ENCODE measurements around the gene ZNF14.
"Not testable (repeated sequence)": the region's sequence is repeated elsewhere in the genome, so short reads cannot be mapped to it uniquely, and the experiment has no call there.

The ZNF14 gene

DNA sequence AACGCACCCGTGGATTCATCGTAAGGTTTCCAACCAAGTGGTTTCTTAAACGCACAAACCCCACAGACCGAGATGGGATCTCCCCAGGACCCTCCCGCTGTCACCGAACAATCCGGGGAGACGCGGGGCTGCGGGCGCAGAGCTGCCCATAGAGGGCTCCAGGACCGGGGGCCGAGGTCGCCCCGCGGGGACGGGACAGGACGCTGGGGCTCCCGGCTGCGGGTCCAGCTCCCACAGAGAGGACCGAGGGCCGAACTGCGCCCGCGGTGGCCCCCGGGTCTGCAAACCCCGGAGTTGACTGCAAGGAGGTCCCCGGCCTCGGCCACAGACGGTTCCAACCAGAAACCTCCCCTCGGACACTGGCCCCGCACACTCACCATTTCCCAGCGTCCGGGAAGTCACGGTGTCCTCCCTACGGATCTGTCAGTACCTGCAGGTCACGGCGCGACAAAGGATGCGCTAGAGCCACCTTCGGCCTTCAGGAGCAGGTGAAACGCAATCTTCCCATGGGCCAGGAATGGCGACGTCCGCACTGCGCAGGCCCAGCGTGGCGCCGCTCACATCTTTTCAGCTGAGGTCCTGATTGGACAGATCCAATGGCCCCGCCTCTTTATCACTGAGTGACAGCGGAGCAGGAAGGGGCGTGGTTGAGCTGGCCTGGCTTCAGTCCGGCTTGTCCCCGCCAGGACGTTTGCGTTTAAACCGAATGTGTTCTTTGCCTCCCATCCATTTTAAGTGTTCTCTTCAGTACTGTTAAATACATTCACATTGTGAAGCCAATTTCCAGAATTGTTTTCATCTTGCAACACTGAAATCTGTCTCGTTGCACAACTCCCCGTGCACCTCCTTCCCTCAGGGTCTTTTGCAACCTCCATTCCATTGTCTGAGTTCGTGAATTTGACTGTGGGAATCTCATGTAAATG, at the start of gene ZNF14:
Gene ZNF14 (minus strand): TSS at position 534 of the 923 bp plus-strand sequence. CDS start 154 bp downstream, at position 380.
- DNase-seq (ENCODE audit: low read depth) = peak; percentile 71

DNA sequence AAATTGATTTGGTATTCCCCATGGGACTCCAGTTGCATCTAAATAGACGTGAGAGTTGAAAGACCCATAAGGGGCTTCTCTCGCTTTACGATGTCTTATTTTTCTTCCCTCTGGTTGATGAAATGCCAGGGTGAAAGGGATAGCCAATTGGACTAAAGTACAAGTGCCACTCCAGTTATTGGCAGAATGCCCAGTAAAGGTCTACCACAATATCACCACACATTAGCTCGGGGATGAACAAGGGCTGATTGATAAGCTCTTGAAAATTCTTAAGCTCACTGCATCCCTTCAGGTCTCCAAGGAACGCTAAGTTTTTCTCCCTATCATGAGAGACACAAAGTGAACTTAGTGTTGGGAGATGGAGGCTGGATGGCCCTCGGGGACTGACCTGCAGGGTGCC, 48.9 kb upstream of the ZNF14 start:
- not testable (repeated sequence) for DNase-seq (ENCODE audit: low read depth)

DNA sequence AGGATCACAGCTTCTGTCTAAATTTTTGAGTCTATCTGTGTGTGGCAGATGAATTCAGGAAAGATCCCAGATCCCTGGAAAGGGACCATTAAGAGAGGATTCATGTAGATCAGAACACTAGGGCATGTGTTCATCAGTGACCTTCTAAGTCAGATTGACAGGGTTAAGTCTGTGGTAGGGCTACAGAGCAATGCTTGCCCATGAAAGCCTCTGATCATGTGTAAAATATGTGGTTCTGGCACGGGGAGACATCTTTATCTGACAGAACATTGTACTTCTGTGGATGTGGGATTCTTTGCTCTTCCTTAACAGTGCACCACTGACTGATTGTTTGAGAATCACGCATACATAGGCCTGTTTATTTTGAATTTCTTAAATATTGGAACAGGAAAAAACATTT, 45.8 kb upstream of the ZNF14 start:
- no peak for DNase-seq (ENCODE audit: low read depth)

- no peak for DNase-seq (ENCODE audit: low read depth)
Observed at GRCh38 chr19:19777692-19778091, 44.8 kb upstream of the ZNF14 start.

- peak; percentile 76 for DNase-seq (ENCODE audit: low read depth)
Observed at GRCh38 chr19:19776206-19777008, 43.5 kb upstream of the ZNF14 start.

DNA sequence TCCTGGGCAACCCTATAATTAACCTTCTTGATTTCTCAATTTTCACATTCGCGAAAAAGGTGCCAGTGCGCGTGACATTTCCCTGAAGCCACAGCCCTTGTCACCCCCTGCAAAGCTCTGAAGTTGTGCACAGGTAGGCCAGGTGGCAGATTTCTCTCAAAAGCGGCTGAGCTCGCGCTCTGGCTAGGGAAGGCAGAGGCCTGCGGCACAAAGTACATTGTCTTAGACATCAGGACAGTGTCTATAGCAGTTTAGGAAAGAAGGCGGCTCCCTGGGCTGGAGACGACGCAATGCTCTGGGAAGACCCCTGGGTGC, 42.9 kb upstream of the ZNF14 start:
- no peak for DNase-seq (ENCODE audit: low read depth)

DNA sequence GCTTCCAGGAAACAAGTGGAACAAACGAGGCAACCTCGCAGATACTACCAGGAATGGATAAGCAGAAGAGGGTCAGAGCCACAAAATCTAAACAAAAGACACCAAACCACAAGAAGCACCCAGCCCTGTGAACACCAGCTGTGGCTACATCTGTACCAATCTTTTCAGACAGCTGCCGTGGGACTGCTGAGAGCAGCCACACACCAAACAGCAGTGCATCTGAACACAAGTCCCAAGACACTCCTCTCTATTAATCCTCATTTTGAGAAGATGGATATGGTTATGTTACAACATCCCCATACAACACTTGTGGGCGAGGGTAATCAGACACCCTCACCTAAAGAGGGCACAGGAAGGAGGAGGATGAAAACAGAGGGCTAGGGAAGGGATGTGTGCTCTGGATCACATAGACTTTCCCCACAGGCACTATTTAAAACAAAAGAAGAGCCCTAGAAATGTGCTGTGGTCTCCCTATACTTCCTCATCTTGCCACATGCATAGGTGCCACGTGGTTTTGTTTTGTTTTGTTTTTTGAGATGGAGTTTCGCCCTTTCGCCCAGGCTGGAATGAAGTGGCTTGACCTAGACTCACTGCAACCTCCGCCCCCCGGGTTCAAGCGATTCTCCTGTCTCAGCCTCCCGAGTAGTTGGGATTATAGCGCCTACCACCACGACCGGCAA, 41.6 kb upstream of the ZNF14 start:
- no peak for DNase-seq (ENCODE audit: low read depth)

DNA sequence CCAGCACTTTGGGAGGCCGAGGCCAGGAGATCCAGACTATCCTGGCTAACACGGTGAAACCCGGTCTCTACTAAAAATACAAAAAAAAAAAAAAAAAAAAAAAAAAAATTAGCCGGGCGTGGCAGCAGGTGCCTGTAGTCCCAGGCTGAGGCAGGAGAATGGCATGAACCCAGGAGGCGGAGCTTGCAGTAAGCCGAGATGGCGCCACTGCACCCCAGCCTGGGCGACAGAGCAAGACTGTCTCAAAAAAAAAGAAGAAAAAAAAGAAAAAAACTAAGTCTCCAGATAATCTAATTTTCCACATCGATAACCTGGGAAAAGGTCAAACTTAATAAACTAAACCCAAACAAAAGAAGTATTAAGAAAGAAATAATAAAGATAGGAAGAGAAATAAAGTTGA, 39.1 kb upstream of the ZNF14 start:
- not testable (repeated sequence) for DNase-seq (ENCODE audit: low read depth)

DNA sequence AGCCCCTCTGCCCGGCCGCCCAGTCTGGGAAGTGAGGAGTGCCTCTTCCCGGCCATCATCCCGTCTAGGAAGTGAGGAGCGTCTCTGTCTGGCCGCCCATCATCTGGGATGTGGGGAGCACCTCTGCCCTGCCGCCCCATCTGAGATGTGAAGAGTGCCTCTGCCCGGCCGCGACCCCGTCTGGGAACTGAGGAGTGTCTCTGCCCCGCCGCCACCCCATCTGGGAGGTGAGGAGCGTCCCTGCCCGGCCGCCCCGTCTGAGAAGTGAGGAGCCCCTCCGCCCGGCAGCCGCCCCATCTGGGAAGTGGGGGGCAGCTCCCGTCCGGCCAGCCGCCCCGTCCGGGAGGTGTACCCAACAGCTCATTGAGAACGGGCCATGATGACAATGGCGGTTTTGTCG, 37.1 kb upstream of the ZNF14 start:
- DNase-seq (ENCODE audit: low read depth) = not testable (repeated sequence)

DNA sequence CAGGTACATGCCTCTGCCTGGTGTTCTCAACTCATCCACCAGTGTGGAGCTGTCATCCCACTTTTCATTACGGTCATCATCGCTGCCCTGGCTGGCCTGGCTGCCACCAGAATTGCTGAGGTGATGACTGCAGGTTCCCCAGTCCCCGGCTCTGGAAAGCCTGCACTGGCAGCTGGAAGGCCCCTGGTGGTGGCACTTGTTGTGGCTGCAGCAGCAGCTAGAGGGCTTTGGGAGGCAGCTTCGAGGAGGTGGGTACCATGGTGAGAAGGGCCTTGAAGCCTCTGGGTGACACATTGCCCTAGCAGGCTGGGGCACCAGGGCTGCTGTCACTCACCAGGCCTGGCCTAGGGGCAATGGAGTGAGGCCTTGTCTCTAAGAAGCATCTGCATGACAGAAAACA, 25.3 kb upstream of the ZNF14 start:
- no peak for DNase-seq (ENCODE audit: low read depth)

GRCh38 chr19:19752760-19753403, 20.0 kb upstream of the ZNF14 start:
- no peak for DNase-seq (ENCODE audit: low read depth)

DNA sequence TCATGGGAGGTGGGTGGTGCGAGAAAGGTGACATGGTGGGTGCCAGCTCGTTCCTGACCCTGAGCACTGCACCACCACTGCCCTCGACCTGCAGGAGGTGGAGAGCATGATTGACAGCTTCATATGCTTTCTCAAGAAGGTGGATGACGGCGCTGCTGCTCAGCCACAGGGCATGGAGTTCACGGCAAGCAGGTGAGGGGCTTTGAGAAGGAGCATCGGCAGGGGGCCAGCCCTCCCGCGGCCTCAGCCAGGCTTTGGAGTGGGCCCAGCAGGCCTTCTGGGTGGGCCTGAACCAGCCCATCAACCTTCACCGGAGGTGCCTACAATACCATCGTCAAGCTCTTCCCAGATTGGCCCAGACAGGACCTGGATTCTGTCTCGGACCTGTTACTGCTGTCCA, 18.9 kb upstream of the ZNF14 start:
- DNase-seq (ENCODE audit: low read depth) = no peak

DNA sequence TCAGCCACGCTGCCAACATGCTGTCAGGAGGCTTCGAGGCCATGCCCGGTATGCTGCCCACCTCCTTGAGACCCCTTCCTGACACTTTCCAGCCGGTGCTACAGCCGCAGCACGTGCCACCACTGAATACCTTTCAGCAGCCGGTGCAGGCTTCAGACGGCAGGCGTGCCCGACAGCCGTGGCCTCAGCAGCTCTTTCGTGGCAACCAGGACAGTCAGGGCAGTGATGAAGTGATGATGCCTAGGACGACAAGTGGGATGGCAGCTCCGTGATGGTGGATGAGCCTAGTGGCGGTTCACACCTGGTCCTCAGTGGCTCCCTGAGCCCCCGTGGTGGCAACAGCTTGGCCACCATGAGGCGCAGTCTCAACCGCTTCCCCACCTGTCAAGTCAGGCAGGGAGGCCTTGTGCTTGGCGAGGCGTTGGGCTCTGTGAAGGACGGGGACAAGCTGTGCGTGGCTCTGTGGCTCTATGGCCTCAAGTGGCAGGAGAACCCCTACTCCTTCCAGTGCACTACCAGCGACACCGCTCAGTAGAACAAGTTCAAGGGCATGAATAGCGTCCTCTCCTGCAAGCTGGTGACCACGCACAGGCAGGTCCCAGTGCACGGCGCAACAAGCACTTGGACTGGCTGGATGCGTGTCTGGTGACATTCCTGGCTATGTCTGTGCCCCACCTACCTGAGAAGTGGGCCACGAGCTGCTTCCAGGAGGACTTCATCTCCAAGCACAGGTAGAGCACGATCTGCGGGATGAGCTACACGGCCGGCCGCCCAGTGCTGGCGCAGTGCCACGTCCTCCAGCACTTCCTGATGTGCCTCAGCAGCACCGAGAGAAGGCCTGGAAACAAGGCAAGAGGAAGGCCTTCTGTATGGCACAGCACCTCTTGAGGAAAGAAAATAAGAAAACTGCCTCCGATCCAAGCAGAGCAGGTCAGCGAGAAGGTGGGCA, 18.2 kb upstream of the ZNF14 start:
- DNase-seq (ENCODE audit: low read depth) = no peak

DNA sequence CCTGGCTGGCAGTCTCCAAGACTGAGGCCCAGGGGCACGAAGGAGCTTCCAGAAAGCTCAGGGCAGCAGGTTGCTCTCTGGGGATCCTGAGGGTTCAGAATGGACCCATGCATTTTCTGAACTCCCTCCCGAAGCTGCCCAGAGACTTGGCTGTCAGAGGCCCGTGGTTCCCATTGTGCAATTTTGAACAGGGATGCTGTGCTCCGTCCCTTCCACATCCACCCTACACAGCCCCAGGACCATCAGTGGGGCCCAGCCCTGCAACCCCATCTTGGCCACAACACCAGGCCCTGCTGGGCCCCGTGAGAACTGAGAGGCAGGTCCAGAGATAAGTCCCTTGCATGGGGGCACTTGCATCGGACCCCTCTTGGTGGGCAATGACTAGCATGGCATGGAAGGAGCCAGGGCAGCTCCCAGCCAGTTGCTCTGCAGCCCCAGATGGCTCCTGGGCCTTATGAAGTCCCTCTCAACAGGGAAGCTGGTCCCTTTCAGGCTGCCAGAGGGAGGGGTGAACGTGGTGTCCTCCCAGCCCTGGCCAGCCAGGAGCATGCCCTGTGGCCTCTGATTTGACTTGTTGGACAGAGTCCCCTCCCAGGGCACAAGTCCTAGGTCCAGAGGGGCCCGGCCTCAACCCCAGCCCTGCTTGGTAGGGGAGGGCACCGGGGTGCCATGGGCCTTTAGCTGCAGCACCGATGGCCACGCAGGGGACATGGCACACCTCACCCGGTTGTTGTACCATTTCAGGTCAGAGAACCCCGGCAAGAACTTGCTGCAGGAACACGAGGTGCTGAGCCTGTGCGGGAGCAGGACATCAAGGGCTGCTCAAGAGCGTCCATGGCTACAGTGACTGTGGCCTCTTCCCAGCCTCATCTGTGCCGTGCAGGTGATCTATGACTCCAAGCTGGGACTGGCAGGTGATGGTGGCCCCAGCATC, 17.3 kb upstream of the ZNF14 start:
- DNase-seq (ENCODE audit: low read depth) = no peak

DNA sequence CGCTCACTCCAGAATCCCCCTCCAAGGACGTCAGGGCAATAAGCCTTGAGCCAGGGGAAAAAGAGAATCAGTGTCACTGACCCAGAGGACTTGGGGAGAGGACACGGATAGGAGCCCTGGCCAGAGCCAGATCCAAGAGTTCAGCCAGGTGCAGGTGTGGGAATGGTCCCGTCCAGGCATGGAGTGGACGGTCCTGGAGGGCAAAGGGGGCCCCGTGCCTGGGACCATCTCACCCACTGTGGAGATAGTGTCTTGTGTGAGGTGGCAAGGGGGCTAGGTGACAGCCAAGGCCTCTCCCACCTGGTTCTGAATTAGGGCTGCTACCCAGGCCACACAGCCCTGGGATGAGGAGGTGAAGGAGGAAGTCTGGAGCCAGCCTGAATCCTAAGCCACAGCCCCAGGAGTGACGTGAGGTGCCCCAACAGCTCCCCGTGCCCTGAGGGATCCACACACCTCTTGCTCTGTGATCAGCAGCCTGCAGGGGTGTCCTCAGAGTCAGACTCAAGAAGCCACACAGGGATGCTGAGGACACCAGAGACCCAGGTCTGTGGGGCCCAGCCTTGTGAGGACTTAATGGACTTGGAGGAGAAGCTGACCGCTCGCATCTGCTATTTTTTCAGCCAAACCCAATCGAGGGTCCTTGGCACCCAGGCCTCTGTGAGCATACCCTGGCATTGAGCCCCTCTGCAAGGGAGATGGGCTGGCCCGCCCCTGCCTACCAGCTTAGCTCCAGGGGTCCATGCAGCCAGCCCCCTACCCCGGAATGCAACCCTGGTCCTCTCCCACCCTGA, 16.4 kb upstream of the ZNF14 start:
- no peak for DNase-seq (ENCODE audit: low read depth)

DNA sequence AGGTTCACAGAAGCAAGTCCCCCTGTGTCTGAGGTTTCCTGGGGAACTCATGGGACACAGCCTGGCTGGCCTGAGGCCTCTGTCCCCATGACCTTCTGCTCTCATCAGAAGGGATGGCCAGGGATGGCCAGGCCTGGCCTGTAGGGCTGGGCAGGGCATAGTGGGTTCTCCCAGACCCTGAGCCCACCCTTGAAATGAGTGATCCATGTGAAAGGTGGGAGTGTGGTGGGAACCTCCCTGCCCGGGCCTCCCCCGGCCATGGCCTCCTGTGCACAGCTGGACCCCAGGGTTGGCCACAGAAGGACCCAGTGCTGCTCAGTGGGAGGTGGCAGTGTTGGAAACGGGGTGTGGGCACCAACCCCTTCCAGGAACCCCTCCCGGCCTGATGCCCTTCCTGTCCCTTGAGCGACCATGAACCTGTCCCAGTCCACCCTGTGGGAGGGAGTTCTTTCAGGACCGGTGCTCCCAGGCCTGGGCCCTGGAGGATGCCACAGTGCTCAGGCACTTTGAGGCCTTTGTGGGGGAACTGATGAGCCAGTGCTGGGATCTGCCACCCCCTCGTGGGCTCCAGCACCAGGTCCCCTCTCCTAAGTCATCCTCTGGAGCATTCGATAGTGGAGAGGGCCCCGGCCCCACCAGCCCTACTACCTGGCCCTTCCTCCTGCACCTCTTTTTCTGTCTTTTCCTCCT, 15.5 kb upstream of the ZNF14 start:
- DNase-seq (ENCODE audit: low read depth) = no peak

DNA sequence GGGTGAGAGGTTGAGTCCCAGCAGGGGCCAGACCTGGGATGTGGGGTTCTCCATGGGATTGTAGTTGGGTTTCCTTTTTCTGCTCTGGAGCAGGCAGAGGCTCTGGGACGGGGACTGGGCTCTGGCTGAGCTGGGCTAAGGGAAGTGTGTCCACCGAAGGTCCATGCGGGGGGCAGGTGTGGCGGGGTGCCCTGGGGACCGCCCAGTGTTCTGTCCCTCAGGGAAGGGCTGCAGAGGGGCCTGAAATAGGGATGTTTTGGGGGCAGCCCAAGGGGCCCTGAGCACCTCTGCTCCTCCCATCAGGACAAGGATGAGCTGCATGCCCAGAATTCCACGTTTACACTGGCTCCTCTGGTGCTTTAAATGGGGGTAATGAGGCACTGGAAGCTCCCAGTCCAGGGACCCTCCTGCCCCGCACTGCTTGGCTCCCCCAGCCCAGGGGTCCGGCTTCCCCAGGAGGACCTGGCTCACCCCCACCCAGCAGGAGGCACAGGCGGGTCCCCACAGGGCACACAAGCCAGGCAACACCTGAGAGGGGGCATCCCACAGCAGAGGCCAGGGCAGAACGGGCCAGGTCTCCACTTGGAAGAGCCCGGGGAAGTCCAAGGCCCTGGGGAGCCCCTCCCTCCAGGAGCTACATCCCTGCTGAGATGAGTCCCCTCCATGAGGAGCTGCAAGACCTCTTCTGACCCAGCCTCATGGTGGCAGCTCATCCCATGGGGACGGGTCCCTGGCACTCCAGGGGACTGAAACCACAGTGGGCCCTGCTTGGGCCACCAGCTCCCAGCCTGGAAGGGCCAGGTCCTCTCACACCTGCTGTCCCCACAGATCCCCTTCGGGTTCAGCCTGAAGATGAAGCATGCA, 14.7 kb upstream of the ZNF14 start:
- DNase-seq (ENCODE audit: low read depth) = no peak
